Suprapubic skin (tissue), 4 donors: ENCODE data around the gene IER2. TPM values are rescaled to one million over a fixed set of nuclear protein-coding genes. Genes with fewer than 3 reads are reported as not detected.

Experiments
- DNase-seq, 2 donors: peaks; one replicate each; pipeline ENCODE4 v3.0.0-alpha.2; 2019; ENCODE audit warnings: low spot score in 2 of 2
- H3K27ac ChIP-seq: fragments of 200-600 bp; sonication (generic); one replicate; pipeline ENCODE4 v1.5.1; 2019
- H3K27me3 ChIP-seq: fragments of 200-600 bp; sonication (generic); one replicate; pipeline ENCODE4 v1.5.1; 2019
- H3K36me3 ChIP-seq: fragments of 200-600 bp; sonication (generic); one replicate; pipeline ENCODE4 v1.5.1; 2019
- H3K4me1 ChIP-seq: fragments of 200-600 bp; sonication (generic); one replicate; pipeline ENCODE4 v1.5.1; 2019
- H3K4me3 ChIP-seq: fragments of 200-600 bp; sonication (generic); one replicate; pipeline ENCODE4 v1.5.1; 2019; ENCODE audit warnings: mild to moderate bottlenecking
- H3K9me3 ChIP-seq: fragments of 200-600 bp; sonication (generic); one replicate; pipeline ENCODE4 v1.5.1; 2019
- CTCF ChIP-seq, 2 donors: fragments of 200-600 bp in 1 of 2; fragments of 450-650 bp in 1 of 2; sonication (generic) in 1 of 2; IDR thresholded peaks; one replicate each; pipeline ENCODE4 v1.5.1; 2016 to 2019; ENCODE audit warnings: antibody characterized with exemption in 2 of 2, mild to moderate bottlenecking in 1 of 2, moderate library complexity in 1 of 2
- EP300 ChIP-seq: sonication (generic); formaldehyde crosslinking; IDR thresholded peaks from one replicate; pipeline ENCODE4 v1.6.1; 2017; ENCODE audit warnings: antibody characterized with exemption
- POLR2A ChIP-seq, 2 donors: fragments of 450-650 bp; IDR thresholded peaks; one replicate each; pipeline ENCODE4 v1.6.1; 2017; ENCODE audit warnings: antibody characterized with exemption in 2 of 2, mild to moderate bottlenecking in 2 of 2, moderate library complexity in 2 of 2
- POLR2AphosphoS5 ChIP-seq, 3 donors: sonication (generic); formaldehyde crosslinking; IDR thresholded peaks; one replicate each; pipeline ENCODE4 v1.6.1; 2017; ENCODE audit warnings: antibody characterized with exemption in 3 of 3
- WGBS: methylation state at CpG from one replicate; pipeline ENCODE4 v1.1.5; 2018; 5-methylcytosine and 5-hydroxymethylcytosine counted together
- total RNA-seq, 4 donors: library from RNA; depleted of rRNA; stranded (reverse); fragments of >200 nt; gene quantifications; one replicate each; pipeline ENCODE4 v1.1.0, GENCODE V29; 2016

The IER2 gene
- total RNA-seq, 4 donors from 2014 or later: 154 to 377 (median 214) TPM

GRCh38 chr19:13127051-13127450 lies 23.2 kb upstream of the IER2 start:
- Histone ChIP-seq H3K9me3 (no peaks in the 10 kb centered on the region), H3K27ac (no peak overlapping the region), H3K27me3 (no peaks in the 10 kb centered on the region), H3K36me3 (peaks cover 10% of the 10 kb centered on the region), H3K4me1 (peaks cover 6% of the 10 kb centered on the region), H3K4me3 (no peak overlapping the region)
- no peak for DNase-seq
- no peak for TF ChIP-seq POLR2AphosphoS5 (IDR thresholded peaks at IDR 0.05)
- TF ChIP-seq CTCF (IDR thresholded peaks at IDR 0.05): no peak
- TF ChIP-seq POLR2A (IDR thresholded peaks at IDR 0.05): no peak
- TF ChIP-seq EP300: no peak
- 85% methylated on average over 9 of the region's 9 CpGs for WGBS

- Histone ChIP-seq H3K4me3 (no peak overlapping the region), H3K9me3 (no peaks in the 10 kb centered on the region), H3K27ac (no peak overlapping the region), H3K4me1 (peaks cover 6% of the 10 kb centered on the region), H3K36me3 (peaks cover 10% of the 10 kb centered on the region), H3K27me3 (no peaks in the 10 kb centered on the region)
- TF ChIP-seq CTCF (IDR thresholded peaks at IDR 0.05) (no peak), POLR2AphosphoS5 (IDR thresholded peaks at IDR 0.05) (no peak), POLR2A (IDR thresholded peaks at IDR 0.05) (no peak), EP300 (no peak)
- no peak for DNase-seq
- WGBS: 86% methylated on average over 6 of the region's 6 CpGs
Observed at GRCh38 chr19:13127811-13128575, 22.2 kb upstream of the IER2 start.

- H3K36me3 ChIP-seq: peaks cover 10% of the 10 kb centered on the region
- no peak overlapping the region for H3K4me3 ChIP-seq
- no peaks in the 10 kb centered on the region for H3K27me3 ChIP-seq
- H3K27ac ChIP-seq: no peak overlapping the region
- no peak for TF ChIP-seq EP300
- TF ChIP-seq POLR2AphosphoS5 (IDR thresholded peaks at IDR 0.05): no peak
- TF ChIP-seq POLR2A (IDR thresholded peaks at IDR 0.05): no peak
- no peak for TF ChIP-seq CTCF (IDR thresholded peaks at IDR 0.05)
- peaks cover 6% of the 10 kb centered on the region for H3K4me1 ChIP-seq
- no peak for DNase-seq
- no CpG with 5 or more reads among the region's 1 CpG for WGBS
- no peaks in the 10 kb centered on the region for H3K9me3 ChIP-seq
Observed at GRCh38 chr19:13128583-13128982, 21.6 kb upstream of the IER2 start.

- Histone ChIP-seq H3K4me3 (no peak overlapping the region), H3K9me3 (no peaks in the 10 kb centered on the region), H3K4me1 (peaks cover 6% of the 10 kb centered on the region), H3K36me3 (peaks cover 10% of the 10 kb centered on the region), H3K27ac (no peak overlapping the region), H3K27me3 (no peaks in the 10 kb centered on the region)
- WGBS: 100% methylated on average over 1 of the region's 9 CpGs
- no peak for DNase-seq
- TF ChIP-seq CTCF (IDR thresholded peaks at IDR 0.05) (no peak), POLR2A (IDR thresholded peaks at IDR 0.05) (no peak), POLR2AphosphoS5 (IDR thresholded peaks at IDR 0.05) (no peak), EP300 (no peak)
Observed at GRCh38 chr19:13129384-13129783, 20.8 kb upstream of the IER2 start.

GRCh38 chr19:13130886-13131490 lies 19.2 kb upstream of the IER2 start:
- DNase-seq: no peak
- H3K27me3 ChIP-seq: no peaks in the 10 kb centered on the region
- 93% methylated on average over 3 of the region's 3 CpGs for WGBS
- peaks cover 6% of the 10 kb centered on the region for H3K4me1 ChIP-seq
- TF ChIP-seq POLR2A (IDR thresholded peaks at IDR 0.05) (no peak), POLR2AphosphoS5 (IDR thresholded peaks at IDR 0.05) (no peak), EP300 (no peak), CTCF (IDR thresholded peaks at IDR 0.05) (no peak)
- peaks cover 22% of the 10 kb centered on the region for H3K36me3 ChIP-seq
- H3K9me3 ChIP-seq: no peaks in the 10 kb centered on the region
- H3K27ac ChIP-seq: no peak overlapping the region
- no peak overlapping the region for H3K4me3 ChIP-seq
